Ishikawa (cell line): ENCODE measurements around the gene DDX42.

ENCODE experiments used
- CEBPB ChIP-seq: IDR thresholded peaks from 2 replicates; pipeline ENCODE4 v1.6.1; 2012
- CREB1 ChIP-seq: IDR thresholded peaks from 2 replicates; pipeline ENCODE4 v1.6.1; 2012; ENCODE audit warnings: low read depth
- EGR1 ChIP-seq: IDR thresholded peaks from 2 replicates; pipeline ENCODE4 v1.6.1; 2012
- EP300 ChIP-seq: IDR thresholded peaks from 2 replicates; pipeline ENCODE4 v1.6.1; 2012; ENCODE audit warnings: borderline replicate concordance
- FOXM1 ChIP-seq: IDR thresholded peaks from 2 replicates; pipeline ENCODE4 v1.6.1; 2012; ENCODE audit warnings: low read depth, borderline replicate concordance
- MAX ChIP-seq: IDR thresholded peaks from 2 replicates; pipeline ENCODE4 v1.6.1; 2012
- NFIC ChIP-seq: IDR thresholded peaks from 2 replicates; pipeline ENCODE4 v1.6.1; 2012
- RAD21 ChIP-seq: IDR thresholded peaks from 2 replicates; pipeline ENCODE4 v1.6.1; 2012; ENCODE audit warnings: low read depth
- REST ChIP-seq: IDR thresholded peaks from 2 replicates; pipeline ENCODE4 v1.6.1; 2012; ENCODE audit warnings: low read depth, mild to moderate bottlenecking
- TAF1 ChIP-seq: IDR thresholded peaks from 2 replicates; pipeline ENCODE4 v1.6.1; 2012; ENCODE audit warnings: low read depth, mild to moderate bottlenecking
- TCF12 ChIP-seq: IDR thresholded peaks from 2 replicates; pipeline ENCODE4 v1.6.1; 2012; ENCODE audit warnings: low read depth
- TEAD4 ChIP-seq: IDR thresholded peaks from 2 replicates; pipeline ENCODE4 v1.6.1; 2012
- USF1 ChIP-seq: IDR thresholded peaks from 2 replicates; pipeline ENCODE4 v1.6.1; 2012
- YY1 ChIP-seq: IDR thresholded peaks from 2 replicates; pipeline ENCODE4 v1.6.1; 2012; ENCODE audit warnings: low read depth
- ZBTB7A ChIP-seq: IDR thresholded peaks from 2 replicates; pipeline ENCODE4 v1.6.1; 2012; ENCODE audit warnings: low read depth

The DDX42 gene

GRCh38 chr17:63855185-63855584 is 81.2 kb downstream of the DDX42 start:
- TF ChIP-seq TEAD4 (no peak), TAF1 (no peak), RAD21 (no peak), CEBPB (no peak), TCF12 (no peak), EGR1 (no peak), EP300 (no peak), NFIC (no peak), REST (no peak), MAX (no peak), ZBTB7A (no peak), USF1 (no peak), FOXM1 (no peak), YY1 (no peak), CREB1 (no peak)

- TF ChIP-seq FOXM1: no peak
- TF ChIP-seq TCF12: no peak
- TF ChIP-seq EGR1: no peak
- TF ChIP-seq RAD21: no peak
- no peak for TF ChIP-seq TAF1
- TF ChIP-seq MAX: no peak
- no peak for TF ChIP-seq REST
- TF ChIP-seq USF1: no peak
- TF ChIP-seq CREB1: no peak
- no peak for TF ChIP-seq CEBPB
- TF ChIP-seq TEAD4: no peak
- no peak for TF ChIP-seq YY1
- TF ChIP-seq EP300: no peak
- TF ChIP-seq ZBTB7A: no peak
- no peak for TF ChIP-seq NFIC
These were observed 85.3 kb downstream of the DDX42 start for GRCh38 chr17:63859257-63859656.
